ENCODE data around the gene PTPRG.
"Not testable (repeated sequence)": the region's sequence is repeated elsewhere in the genome, so short reads cannot be mapped to it uniquely, and the experiment has no call there.

Gene PTPRG

GRCh38 chr3:61729038-61729634 is 167.8 kb downstream of the PTPRG start:
- DNase-seq, result peak; percentile 37

- peak; percentile 36 for DNase-seq
These were observed 168.7 kb downstream of the PTPRG start for GRCh38 chr3:61730056-61730455.

GRCh38 chr3:61730577-61731231 is 169.3 kb downstream of the PTPRG start:
- DNase-seq, result no peak

- DNase-seq, result no peak
These were observed 171.6 kb downstream of the PTPRG start for GRCh38 chr3:61733000-61733399.

- peak; percentile 27 for DNase-seq
These were observed 172.5 kb downstream of the PTPRG start for GRCh38 chr3:61733876-61734275.

- no peak for DNase-seq
These were observed 173.6 kb downstream of the PTPRG start for GRCh38 chr3:61734749-61735686.

GRCh38 chr3:61736506-61736905 is 175.1 kb downstream of the PTPRG start:
- no peak for DNase-seq

GRCh38 chr3:61739640-61740039 is 178.3 kb downstream of the PTPRG start:
- no peak for DNase-seq

- no peak for DNase-seq
These were observed 179.1 kb downstream of the PTPRG start for GRCh38 chr3:61740494-61740893.

- DNase-seq, result no peak
These were observed 180.2 kb downstream of the PTPRG start for GRCh38 chr3:61741551-61741950.

- DNase-seq, result no peak
These were observed 180.6 kb downstream of the PTPRG start for GRCh38 chr3:61742006-61742405.

- DNase-seq, result no peak
These were observed 181.7 kb downstream of the PTPRG start for GRCh38 chr3:61743067-61743466.

- DNase-seq, result no peak
These were observed 182.4 kb downstream of the PTPRG start for GRCh38 chr3:61743686-61744242.

GRCh38 chr3:61748288-61748687 is 186.9 kb downstream of the PTPRG start:
- no peak for DNase-seq

GRCh38 chr3:61750766-61751165 is 189.4 kb downstream of the PTPRG start:
- DNase-seq, result no peak

- no peak for DNase-seq
These were observed 197.5 kb downstream of the PTPRG start for GRCh38 chr3:61758839-61759238.

- not testable (repeated sequence) for DNase-seq
These were observed 199.4 kb downstream of the PTPRG start for GRCh38 chr3:61760783-61761182.

GRCh38 chr3:61761694-61762430 is 200.5 kb downstream of the PTPRG start:
- DNase-seq, result no peak

- DNase-seq, result no peak
These were observed 203.9 kb downstream of the PTPRG start for GRCh38 chr3:61765157-61765876.

GRCh38 chr3:61768284-61769037 is 207.1 kb downstream of the PTPRG start:
- no peak for DNase-seq

Measured in NCI-H524 treated with DMSO at 0.1 percent for 48 hours (cell line).